ENCODE measurements around the gene ADGRV1.
"Not testable (repeated sequence)": the region's sequence is repeated elsewhere in the genome, so short reads cannot be mapped to it uniquely, and the experiment has no call there.

GRCh38 chr5:90800515-90800914 lies 241.9 kb downstream of the ADGRV1 start:
- not testable (repeated sequence) for TF ChIP-seq CTCF (conservative IDR thresholded peaks at IDR 0.05; ENCODE audit: low read length); EZH2phosphoT487 (IDR thresholded peaks at IDR 0.05; ENCODE audit: borderline replicate concordance)

Data from Loucy (cell line).